GM18507 (cell line): Measurements from ENCODE around the gene ERFL.
A peak's percentile ranks its signal among the peaks of the same experiment; 100 is the strongest.
"Not testable (repeated sequence)": the region's sequence is repeated elsewhere in the genome, so short reads cannot be mapped to it uniquely, and the experiment has no call there.

ENCODE experiments used
- DNase-seq: peaks from one replicate; pipeline ENCODE4 v3.0.0; 2011; ENCODE audit warnings: low read depth; ENCODE audit not compliant: insufficient read length; ENCODE audit errors: extremely low spot score
- FAIRE-seq: peaks from 2 replicates; lab custom pipeline; 2011; peaks lifted over from hg19 to GRCh38; lab: Jason Lieb, UNC

ERFL gene

DNA sequence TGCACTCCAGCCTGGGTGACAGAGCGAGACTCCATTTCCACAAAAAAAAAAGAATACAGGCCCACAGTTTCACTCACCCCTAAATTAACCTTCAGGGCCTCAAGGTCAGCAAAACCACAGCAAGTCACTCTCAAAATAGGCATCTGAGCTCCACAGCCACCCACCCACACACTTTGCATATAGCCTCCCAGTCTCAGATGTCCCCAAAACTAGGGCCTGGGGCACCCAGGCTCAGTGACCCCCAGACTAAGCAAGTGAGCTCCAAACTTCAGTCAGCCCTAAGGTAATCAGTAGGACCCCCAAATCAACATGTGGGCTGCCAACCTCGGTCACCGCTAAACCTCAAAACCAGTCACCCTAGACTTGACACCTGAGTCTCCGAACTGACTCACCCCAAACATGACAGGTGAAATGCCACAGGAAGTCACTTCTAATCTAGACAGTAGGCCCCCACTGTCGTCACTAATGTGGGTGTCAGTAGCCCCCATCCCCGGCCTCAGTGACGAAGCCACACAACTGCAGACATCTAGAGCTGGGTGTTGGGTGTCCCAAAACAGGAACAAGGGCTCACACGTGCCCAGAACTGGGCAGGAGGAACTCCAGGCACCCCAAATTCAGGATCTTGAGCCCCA lies 17.0 kb upstream of the ERFL start:
- DNase-seq = peak; percentile 80
- FAIRE-seq = peak; percentile 99

DNA sequence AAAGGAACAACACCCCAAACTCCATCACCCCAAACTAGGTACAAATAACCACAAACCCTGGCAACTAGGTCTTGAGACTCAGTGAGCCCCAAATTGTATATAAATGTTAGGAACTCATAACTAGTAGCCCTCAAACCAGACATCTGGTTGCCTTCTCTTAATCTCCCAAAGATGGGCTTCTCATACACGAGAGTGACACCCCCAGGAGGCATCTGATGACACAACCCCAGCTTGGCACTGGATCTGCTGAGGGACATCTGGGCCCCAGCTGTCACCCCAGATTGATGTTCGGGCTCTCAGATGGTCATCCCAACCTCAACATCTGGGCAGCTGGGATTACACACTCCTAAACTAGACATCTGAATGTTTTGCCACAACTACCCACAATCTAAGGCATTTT lies 16.1 kb upstream of the ERFL start:
- peak; percentile 54 for FAIRE-seq
- no peak for DNase-seq

DNA sequence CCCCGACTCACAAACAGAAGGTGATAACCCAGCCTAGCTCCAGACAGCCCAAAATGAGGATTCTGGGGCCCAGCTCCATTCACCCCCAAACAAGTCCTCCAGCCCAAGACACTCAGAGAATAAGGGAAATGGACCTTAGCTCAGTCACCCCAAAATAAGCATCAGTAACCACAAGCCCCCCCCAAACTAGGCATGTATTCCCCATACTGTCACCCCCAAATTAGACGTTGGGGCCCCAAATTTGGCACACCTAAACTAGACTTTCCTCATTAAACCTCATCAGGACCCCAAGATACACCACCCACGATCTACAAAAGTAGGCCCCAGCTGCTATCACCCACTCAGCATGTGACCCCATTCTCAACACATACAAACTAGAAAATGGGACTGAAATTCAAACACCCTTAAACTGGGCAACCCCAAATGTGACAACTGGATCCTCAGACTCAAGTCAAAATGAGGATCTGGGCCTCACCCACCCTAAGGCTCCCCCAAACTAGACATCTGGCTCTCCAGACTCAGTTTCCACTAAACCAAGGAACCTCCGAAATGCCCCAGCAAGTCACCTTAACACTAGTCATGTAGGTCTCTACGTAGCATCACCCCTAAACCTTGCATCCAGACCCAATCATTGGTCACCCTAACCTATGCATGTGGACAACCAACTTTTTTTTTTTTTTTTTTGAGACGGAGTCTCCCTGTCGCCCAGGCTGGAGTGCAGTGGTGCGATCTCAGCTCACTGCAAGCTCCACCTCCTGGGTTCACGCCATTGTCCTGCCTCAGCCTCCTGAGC lies 13.4 kb upstream of the ERFL start:
- no peak for FAIRE-seq

DNA sequence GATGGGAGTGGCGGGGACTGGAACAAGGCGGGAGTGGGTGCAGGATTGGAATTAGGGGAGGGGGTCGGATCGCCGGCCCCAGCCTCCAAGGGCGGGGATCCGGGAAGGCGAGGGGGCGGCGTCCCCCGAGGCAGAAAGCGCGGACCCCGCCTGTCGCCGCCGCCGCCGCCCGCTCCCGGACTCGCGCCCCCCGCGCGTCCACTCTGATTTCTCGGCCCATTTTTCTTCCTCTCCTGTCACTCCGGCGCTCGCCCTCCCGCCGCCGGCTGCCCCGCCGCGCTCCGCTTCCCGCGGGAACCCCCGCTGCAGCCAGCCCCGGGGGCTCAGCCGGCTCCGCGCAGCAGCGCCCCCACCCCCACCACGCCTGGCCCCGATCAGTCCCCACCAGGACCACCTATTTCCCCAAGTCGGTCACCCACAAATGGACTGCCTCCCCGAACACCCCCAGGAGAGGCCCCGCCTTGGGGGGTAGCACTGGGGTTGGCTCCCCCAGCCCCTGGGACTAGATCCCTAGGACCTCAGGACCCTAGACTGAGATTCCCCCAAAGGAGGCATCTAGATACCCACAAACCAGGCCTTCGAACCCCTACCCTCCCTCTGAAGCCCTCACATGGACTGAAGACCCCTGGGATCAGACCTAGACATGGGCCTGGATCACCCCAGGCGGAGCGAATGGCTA lies 12.6 kb upstream of the ERFL start:
- DNase-seq (no peak), FAIRE-seq (no peak)

More for the DNA sequence above, 13.4 kb upstream of the ERFL start:
- no peak for DNase-seq

DNA sequence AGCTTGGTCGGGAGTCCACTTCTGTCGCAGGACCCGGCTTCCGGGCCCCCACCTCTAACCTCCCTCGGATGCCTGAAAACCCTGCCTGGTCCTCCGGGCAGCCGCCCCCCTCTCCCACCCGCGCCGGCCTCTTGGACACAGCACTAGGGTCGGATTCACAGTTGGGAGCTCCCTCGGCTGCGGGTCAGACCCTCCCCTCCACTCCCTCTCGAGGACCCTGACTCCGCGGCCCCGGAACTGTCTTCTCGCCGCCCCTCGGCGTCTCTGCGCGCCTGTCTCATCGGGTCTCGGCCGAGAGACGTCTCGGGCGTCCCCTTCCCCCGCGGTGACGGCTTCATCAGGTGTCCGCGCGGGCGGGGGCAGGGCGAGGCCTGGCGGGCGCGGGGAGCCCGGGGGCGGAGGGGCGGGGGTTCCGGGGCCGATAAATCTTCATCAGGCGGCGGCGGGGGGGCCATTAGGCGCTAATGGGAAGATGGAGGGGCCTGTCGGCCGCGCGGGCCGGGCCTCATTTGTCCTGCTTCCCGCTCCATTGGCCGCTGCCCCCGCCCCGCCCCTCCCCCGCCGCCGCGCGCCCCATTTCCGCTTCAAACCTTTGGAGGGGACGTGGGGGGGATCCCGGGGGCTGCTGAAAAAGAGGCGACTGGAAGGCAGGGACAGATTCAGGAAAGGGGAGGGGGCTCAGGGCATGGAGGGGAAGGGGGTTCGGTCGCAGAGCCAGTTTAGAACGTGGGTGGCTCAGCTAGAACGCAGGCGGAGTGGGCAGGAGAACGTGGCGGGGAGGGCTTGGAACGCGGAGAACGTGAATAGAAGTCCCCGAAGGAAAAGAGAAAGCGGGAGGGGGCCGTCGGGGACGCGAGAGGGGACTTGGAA lies 11.8 kb upstream of the ERFL start:
- FAIRE-seq (no peak), DNase-seq (no peak)

DNA sequence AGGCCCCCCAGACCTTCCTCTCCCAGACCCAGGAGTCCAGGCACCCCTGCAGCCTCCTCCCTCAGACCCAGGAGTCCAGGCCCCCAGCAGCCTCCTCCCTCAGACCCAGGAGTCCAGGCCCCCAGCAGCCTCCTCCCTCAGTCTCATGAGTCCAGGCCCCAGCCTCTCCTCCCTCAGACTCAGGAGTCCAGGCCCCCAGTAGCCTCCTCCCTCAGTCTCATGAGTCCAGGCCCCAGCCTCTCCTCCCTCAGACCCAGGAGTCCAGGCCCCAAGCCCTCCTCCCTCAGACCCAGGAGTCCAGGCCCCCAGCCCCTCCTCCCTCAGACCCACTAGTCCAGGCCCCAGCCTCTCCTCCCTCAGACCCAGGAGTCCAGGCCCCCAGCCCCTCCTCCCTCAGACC lies 11.0 kb upstream of the ERFL start:
- DNase-seq, FAIRE-seq: not testable (repeated sequence)

DNA sequence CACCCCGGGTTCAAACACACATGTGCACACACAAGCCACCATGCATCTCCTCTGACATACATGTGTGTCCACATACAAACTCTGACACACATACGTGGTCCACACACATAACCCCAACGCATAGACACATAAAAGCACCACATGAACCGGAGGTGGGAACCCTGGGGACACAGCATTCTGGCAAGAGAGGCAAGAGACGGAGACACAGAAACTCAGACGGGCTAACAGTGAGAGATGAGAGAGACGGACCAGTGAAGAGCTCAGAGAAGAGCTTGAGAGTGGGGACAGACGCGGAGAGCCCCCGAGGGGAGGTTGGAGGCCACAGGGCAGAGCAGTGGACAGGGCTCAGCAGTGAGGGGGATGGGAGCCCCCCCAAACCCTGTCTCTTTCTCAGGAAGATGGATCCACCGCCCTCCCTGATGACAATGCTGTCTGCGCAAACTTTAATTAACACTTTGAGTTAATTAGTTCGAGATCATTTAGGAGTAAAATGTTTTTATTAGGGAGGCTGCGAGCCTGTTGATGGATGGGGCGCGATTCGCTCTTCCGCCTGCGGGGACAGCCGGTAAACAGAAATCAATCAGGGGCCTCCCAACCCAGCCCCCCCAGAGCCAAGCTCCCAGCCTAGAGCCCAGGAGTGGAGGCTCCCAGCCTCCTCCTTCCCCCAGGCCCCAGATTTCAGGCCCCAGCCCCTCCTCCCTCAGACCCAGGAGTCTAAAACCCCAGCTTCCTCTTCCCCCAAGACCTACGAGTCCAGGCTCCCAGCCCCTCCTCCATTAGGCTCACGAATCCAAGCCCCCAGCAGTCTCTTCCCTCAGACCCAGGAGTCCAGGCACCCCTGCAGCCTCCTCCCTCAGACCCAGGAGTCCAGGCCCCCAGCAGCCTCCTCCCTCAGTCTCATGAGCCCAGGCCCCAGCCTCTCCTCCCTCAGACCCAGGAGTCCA lies 9.5 kb upstream of the ERFL start:
- FAIRE-seq (no peak), DNase-seq (no peak)

DNA sequence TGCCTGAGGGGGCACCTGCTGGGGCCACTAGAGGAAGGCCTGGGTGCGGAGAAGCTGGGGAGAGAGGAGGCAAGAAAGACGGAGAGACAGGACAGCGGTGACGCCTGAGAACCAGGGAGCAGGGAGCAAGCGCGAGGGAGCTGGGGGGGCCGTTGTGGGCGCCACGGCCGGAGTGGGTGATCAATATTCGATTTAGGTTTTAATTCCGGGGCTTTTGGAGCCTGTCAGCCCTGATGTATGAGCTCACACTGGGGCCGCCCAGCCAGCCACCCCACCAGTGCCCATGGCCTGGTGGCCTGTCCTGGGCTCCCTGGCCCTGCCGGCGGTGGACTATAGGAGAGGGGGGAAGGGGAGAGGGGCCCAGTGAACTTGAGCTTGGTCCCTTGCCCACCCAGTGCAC lies 8.7 kb upstream of the ERFL start:
- FAIRE-seq = no peak
- DNase-seq = no peak

DNA sequence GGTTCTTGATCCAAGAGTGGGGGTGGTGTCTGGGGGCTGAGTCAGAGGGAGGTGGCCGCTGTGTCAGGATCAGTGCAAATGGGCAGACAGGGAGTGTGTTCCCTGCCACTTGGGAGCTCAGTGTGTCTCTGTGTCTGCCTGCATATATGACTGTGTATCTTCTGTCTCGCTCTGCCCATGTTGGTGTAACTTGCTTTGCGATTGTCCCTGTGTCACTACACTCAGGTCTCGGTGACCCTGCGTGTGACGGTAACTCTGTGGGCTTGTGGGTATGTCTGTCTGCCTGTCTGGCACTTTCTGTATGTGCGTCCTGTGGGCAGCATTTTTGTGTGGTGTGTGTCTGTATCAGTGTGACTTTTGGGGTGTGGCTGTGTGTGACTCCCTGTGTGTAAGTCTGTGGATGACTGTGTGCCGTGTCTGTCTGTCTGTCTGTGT lies 8.2 kb upstream of the ERFL start:
- no peak for DNase-seq
- no peak for FAIRE-seq

DNA sequence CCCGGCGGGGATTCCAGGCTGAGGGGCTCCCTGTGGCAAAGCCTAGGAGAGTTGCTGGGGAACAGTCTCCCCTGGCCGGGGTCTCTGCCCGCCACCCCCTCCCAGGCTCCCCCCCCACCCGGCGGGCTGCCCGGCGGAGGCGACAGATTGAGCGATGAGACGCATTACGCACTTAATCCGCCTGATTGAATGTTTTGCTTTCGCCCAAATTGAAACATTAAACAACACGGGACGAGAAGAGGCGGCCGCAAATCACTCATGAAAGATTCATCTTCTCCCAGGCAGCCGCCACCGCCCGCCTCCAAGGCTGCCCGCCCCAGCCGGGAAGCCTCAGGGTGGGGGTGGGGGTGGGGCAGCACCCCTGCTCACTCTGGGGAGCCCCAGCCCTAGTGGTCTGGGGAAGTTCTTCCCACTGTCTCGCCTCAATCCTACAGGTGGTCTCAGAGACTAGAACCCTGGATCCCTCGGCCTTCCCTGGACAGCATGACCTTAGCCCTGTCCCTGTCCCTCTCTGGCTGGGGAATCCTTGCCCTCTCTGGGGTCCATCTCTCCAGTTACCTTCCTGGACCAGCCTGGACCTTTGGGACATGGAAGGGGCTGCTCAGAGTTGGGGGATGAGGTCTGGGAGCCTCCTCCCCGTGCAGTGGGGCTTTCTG lies 7.6 kb upstream of the ERFL start:
- DNase-seq (no peak), FAIRE-seq (no peak)

DNA sequence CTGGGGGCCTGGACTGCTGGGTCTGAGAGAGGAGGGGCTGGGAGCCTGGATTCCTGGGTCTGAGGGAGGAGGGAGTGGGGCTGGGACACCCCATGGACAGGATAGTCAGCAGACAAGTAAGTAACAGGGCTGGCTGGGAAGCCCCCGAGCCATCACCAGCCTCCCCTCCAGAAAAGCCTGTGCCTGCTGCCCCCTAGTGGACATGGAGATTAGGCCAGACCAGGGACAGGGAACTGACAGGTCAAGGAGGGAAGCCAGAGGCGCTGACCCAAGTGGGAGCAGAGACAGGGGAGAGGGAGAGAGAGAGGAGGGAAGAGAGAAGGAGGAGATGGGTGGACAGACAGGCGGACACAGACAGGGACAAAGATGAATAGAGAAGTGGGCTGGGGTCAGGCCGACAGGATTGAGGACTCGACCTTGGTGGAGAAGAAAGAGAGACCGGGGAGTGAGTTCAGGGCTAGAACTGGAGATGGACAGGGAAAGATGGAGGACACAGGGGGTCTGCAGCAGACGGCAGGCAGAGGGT lies 6.7 kb upstream of the ERFL start:
- FAIRE-seq (peak; percentile 85), DNase-seq (no peak)

DNA sequence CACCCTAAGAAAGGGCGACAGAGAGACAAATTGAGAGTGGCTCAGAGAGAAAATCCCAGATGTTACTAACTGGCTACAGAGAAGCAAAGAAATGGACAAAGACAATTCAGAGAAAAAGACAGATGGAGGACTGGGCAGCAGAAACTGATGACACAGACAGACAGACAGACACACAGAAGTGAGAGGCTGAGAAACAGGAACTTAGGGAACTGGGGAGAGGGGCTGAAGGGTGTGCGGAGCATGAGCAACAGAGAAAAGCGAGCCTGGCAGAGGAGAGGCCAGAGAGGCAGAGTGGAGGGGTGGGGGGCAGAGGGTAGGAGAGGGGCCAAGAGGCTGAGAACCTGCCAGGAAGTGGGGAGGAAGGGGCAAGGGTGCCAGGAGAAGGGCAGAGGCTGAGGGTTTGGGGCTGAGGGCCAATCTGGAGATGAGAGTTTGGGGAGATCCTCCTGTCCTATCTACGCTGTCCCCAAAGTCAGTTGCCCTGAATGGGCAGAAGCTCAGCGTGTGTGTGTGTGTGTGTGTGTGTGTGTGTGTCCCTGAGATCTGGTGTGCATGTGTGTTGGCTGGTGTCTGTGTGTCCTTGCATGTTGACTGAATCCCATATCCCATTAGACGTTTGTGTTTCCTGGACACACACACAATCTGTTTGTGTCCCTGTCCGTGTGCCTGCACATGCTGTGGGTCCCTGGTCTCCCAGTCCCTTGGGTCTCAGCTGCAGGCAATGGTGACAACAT lies 5.6 kb upstream of the ERFL start:
- DNase-seq (no peak), FAIRE-seq (no peak)

DNA sequence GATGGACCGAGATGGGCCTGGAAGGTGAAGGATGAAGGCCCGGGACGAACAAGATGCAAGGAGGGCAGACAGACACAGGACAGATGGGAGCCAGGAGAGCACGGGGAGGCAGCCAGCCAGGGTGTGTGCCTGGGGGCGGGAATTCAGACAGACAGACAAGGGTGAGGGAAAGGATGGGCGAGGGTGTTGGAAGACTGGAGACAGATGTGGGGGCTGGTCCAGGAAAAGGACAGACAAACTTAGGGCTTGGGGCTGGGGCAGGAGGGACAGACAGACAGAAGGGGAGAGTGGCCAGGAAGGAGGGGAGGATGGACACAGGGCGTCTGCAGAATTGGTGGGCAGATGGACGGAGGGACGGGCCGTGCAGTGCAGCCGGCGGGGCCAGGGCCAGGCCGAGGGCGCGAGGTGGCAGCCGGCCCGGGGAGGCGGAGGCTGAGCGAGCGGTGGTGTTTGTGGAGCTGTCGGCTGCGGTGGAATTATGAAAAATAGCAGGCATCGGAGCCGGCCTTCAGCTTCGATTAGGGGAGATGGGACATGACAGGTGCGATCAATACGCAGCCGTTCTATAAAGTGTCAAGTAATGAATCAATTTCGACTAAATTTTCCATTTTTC lies 4.6 kb upstream of the ERFL start:
- FAIRE-seq (no peak), DNase-seq (no peak)

DNA sequence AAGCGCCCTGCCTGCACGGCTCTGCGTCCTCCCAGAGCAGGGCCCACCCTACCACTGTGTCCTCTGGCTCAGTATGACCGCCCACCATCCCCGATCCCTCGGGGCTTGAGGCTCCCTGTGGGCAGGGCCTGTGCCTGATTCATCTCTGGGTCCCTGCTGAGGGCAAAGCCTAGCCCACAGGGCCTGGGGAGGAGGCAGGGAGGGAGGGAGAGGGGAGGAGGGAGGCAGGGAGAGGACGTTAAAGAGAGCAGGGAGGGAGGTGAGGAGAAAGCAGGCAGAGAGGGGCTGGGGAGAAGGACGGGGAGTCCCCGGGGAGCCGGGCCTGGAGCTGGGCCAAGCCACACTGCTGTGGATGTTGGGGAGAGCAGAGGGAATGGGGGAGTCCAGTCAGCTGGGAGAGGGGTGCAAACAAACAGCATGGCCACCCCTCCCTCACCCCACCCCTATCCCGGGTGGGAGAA lies 4.0 kb upstream of the ERFL start:
- no peak for FAIRE-seq
- no peak for DNase-seq

DNA sequence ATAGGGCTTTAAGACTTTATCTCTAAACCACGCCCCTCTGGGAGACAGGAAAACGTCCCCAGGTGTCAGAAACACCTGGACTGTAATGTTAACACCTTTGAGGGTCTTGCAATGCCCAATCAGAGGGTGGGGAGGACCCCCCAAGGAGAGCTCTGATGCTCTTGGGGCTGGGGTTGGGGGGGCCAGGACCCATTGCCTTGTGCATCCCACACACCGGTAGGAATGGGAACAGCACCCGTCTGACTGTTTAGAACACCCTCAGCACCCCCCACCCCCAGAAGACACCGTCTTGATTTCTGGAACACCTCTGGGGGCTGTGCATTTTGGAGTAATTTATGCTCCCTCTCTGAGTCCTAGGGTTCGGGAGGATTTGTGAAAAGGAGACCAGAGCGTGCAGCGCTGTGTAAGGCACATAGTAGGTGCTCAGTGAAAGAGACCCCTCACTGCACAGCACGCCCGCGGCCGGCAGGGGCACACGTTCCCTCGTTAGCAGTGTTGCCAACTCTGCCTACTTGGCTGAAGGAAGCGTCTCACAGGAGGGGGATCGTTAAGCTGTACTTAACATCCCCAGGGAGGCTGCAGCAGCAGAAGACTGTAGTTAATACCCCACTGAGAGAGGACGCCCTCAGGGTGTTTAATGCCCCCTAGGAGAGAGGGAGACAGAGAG lies 2.8 kb upstream of the ERFL start:
- no peak for DNase-seq
- FAIRE-seq = no peak

DNA sequence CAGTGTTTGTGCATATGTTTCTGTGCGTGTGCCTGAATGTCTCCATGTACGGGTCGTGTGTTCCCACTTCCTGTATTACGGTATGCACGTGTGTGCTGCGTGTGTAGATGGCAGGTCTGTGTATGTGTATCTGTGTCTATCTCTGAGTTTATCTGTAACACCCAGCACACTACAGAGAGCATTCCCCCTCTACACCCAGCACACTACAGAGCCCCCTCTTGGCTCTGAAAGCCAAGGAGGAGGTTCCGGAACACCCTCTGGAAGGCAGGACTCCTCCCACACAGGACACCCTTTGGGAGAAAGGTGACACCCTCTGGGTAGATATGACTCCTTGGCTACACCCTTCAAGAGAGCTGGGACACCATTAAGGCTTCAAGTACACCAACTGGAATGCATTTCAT lies 2.1 kb upstream of the ERFL start:
- no peak for FAIRE-seq

More for the DNA sequence above, 2.1 kb upstream of the ERFL start:
- DNase-seq = no peak
